ENCODE measurements around the gene SLC35E3. TPM values are rescaled to one million over a fixed set of nuclear protein-coding genes. Genes with fewer than 3 reads are reported as not detected.
"Not testable (repeated sequence)": the region's sequence is repeated elsewhere in the genome, so short reads cannot be mapped to it uniquely, and the experiment has no call there.

The SLC35E3 gene
- total and polyA plus RNA-seq, 2 experiments from 2014 or later = 5.5 to 13.8 TPM

DNA sequence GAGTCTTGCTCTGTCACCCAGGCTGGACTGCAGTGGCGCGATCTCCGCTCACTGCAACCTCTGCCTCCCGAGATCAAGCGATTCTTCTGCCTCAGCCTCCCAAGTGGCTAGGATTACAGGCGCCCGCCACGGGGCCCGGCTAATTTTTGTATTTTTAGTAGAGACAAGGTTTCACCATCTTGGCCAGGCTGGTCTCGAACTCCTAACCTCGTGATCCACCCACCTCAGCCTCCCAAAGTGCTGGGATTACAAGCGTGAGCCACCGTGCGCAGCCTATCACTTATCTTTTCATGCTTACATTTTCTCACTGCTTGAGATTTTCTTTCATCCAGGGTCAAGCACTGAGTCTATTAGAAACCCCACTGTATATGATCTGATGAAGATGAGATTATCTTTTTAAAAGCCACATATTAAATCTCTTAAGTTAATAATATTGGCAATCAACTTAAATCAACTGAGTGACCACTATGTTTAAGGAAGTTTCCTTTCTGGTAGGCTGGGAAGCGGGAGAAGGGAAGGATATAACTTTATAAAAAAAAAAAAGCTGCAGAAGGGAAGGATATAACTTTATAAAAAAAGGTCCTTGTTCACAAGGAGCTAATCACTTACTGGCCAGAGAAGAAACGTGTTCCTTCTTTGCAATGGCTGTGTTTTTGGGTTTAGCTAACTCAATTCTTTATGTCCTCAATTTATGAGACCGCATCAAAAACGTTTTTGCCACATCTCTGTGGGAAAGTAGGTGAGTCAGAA, 60.7 kb downstream of the SLC35E3 start:
- Mint-ChIP-seq H3K27ac (no peak overlapping the region), H3K4me3 (peak overlapping the region; percentile 97), H3K4me1 (peaks cover 28% of the 10 kb centered on the region), H3K9me3 (no peaks in the 10 kb centered on the region), H3K27me3 (ENCODE audit: insufficient read depth, low read depth, poor library complexity) (peaks cover 17% of the 10 kb centered on the region), H3K36me3 (ENCODE audit: low read depth) (peaks cover 29% of the 10 kb centered on the region)
- no peak for TF ChIP-seq REST (IDR thresholded peaks at IDR 0.05; ENCODE audit: unreplicated experiment)
- TF ChIP-seq STAT1 (IDR thresholded peaks at IDR 0.05; ENCODE audit: unreplicated experiment) = no peak
- TF ChIP-seq EZH2phosphoT487 (IDR thresholded peaks at IDR 0.05; ENCODE audit: unreplicated experiment) = no peak
- TF ChIP-seq ZNF462 (CRISPR knock-in tag; IDR thresholded peaks at IDR 0.05) = no peak
- TF ChIP-seq CTCF (conservative IDR thresholded peaks at IDR 0.05; ENCODE audit: low read depth in 2 of 2) = no peak
- ATAC-seq (no peak), DNase-seq (ENCODE audit: low spot score) (no peak)
- H4K20me1 ChIP-seq (replicated peaks; ENCODE audit: insufficient read depth) = peaks cover 3% of the 10 kb centered on the region
- H3K4me3 ChIP-seq = peak overlapping the region; percentile 71
- H3K9me2 ChIP-seq (ENCODE audit: insufficient read depth) = no peaks in the 10 kb centered on the region
- H3K36me3 ChIP-seq (ENCODE audit: insufficient read depth) = peaks cover 14% of the 10 kb centered on the region
- peaks cover 18% of the 10 kb centered on the region; the same call in 1 of the 2 replicates for H3F3A ChIP-seq (replicated peaks; ENCODE audit: low read depth)
- no peak overlapping the region for H2AFZ ChIP-seq
- peak overlapping the region; percentile 95 for H3K27ac ChIP-seq (ENCODE audit: low read depth)
- peaks cover 29% of the 10 kb centered on the region for H3K79me2 ChIP-seq (replicated peaks; ENCODE audit: insufficient read depth)
- H3K4me1 ChIP-seq (ENCODE audit: insufficient read depth) = peaks cover 29% of the 10 kb centered on the region
- H3K4me2 ChIP-seq = peak overlapping the region; percentile 78
- no peaks in the 10 kb centered on the region for H3K27me3 ChIP-seq (ENCODE audit: insufficient read depth)

GRCh38 chr12:68807274-68807575, 61.2 kb downstream of the SLC35E3 start:
- not testable (repeated sequence) for ATAC-seq; H4K20me1 ChIP-seq (replicated peaks; ENCODE audit: insufficient read depth); H3K9me2 ChIP-seq (ENCODE audit: insufficient read depth); DNase-seq (ENCODE audit: low spot score); H3K9me3 Mint-ChIP-seq; H3K27me3 ChIP-seq (ENCODE audit: insufficient read depth)
- Mint-ChIP-seq H3K4me1 (peaks cover 28% of the 10 kb centered on the region), H3K4me3 (peak overlapping the region; percentile 97), H3K27ac (peak overlapping the region; percentile 96), H3K36me3 (ENCODE audit: low read depth) (peaks cover 33% of the 10 kb centered on the region), H3K27me3 (ENCODE audit: insufficient read depth, low read depth, poor library complexity) (peaks cover 18% of the 10 kb centered on the region)
- H3F3A ChIP-seq (replicated peaks; ENCODE audit: low read depth) = peaks cover 18% of the 10 kb centered on the region; the same call in 1 of the 2 replicates
- H3K79me2 ChIP-seq (replicated peaks; ENCODE audit: insufficient read depth) = peaks cover 35% of the 10 kb centered on the region
- peak overlapping the region; percentile 95 for H3K27ac ChIP-seq (ENCODE audit: low read depth)
- H3K4me2 ChIP-seq = peak overlapping the region; percentile 78
- H3K4me1 ChIP-seq (ENCODE audit: insufficient read depth) = peaks cover 29% of the 10 kb centered on the region
- peak overlapping the region; percentile 71 for H3K4me3 ChIP-seq
- H3K36me3 ChIP-seq (ENCODE audit: insufficient read depth) = peaks cover 19% of the 10 kb centered on the region
- peak overlapping the region; percentile 68 for H2AFZ ChIP-seq

Measured in GM23338 (cell line).